GM23338 (cell line): ENCODE data around the gene PARP8.

ENCODE experiments used
- CTCF ChIP-seq, 2 experiments: fragments of 200-600 bp in 1 of 2; sonication (generic) in 1 of 2; conservative IDR thresholded peaks; 2 replicates each; pipeline versions ENCODE4 v1.5.1 to v1.6.1; 2016 to 2017; ENCODE audit warnings: antibody characterized with exemption in 2 of 2, low read depth in 2 of 2, mild to moderate bottlenecking in 2 of 2, moderate library complexity in 1 of 2
- POLR2AphosphoS5 ChIP-seq: IDR thresholded peaks from 2 replicates; pipeline ENCODE4 v1.6.1; 2016; ENCODE audit warnings: antibody characterized with exemption, low read depth

GRCh38 chr5:50794812-50795211, 128.4 kb downstream of the PARP8 start:
- no peak for TF ChIP-seq CTCF (conservative IDR thresholded peaks at IDR 0.05; ENCODE audit: low read depth in 2 of 2)
- TF ChIP-seq POLR2AphosphoS5: no peak
